OCI-LY3 (cell line): ENCODE data around the gene OXTR.

Experiments used
- CTCF ChIP-seq: fragments of 200-600, 300-600 bp; sonication (generic); IDR thresholded peaks from 2 replicates; pipeline ENCODE4 v1.5.1; 2014; ENCODE audit warnings: antibody characterized with exemption, low read length, low read depth
- EZH2phosphoT487 ChIP-seq: fragments of 200-600 bp; shearing (Covaris generic); IDR thresholded peaks from 2 replicates; pipeline ENCODE4 v1.6.1; 2018; ENCODE audit warnings: antibody characterized with exemption, mixed run types, low read depth

- TF ChIP-seq CTCF = no peak
- no peak for TF ChIP-seq EZH2phosphoT487
These were observed 59.5 kb downstream of the OXTR start for GRCh38 chr3:8709801-8710507.
